Neural progenitor cell (in vitro differentiated cells): ENCODE results near the gene DUSP6.

ENCODE experiments used
- CTCF ChIP-seq: fragments of 200-600 bp; sonication (generic); IDR thresholded peaks from 2 replicates; pipeline ENCODE4 v1.5.1; 2017; ENCODE audit warnings: antibody characterized with exemption, mild to moderate bottlenecking
- EZH2 ChIP-seq: fragments of 200-600 bp; sonication (generic); IDR thresholded peaks from 2 replicates; pipeline ENCODE4 v1.6.1; 2017; ENCODE audit warnings: antibody characterized with exemption, mild to moderate bottlenecking, moderate library complexity

GRCh38 chr12:89344043-89344861 lies 8.0 kb downstream of the DUSP6 start:
- TF ChIP-seq CTCF = no peak
- no peak for TF ChIP-seq EZH2
